A673 (cell line): ENCODE measurements around the gene IQCE. TPM values are rescaled to one million over a fixed set of nuclear protein-coding genes. Genes with fewer than 3 reads are reported as not detected.

Source experiments
- Bru-seq: library from RNA; stranded (reverse); fragments of 400-500 nt; gene quantifications from one replicate; lab custom pipeline; 2021; lab: Mats Ljungman, UMichigan
- BruChase-seq, 2 experiments: library from RNA; stranded (reverse); fragments of 400-500 nt; gene quantifications; one replicate each; lab custom pipeline; 2021; lab: Mats Ljungman, UMichigan
- BruUV-seq: library from RNA; stranded (reverse); fragments of 400-500 nt; replicated peaks from 2 replicates; lab custom pipeline; 2021; lab: Mats Ljungman, UMichigan
- CTCF ChIA-PET: fragments of 300-600 bp; sonication (Branson Sonifier 250); formaldehyde crosslinking; loops from one replicate; lab custom pipeline; 2022; ENCODE audit warnings: antibody characterized with exemption; lab: Charles Lee
- POLR2A ChIA-PET: fragments of 300-600 bp; sonication (Branson Sonifier 250); formaldehyde crosslinking; loops from one replicate; lab custom pipeline; 2022; ENCODE audit warnings: antibody characterized with exemption; ENCODE audit not compliant: low non-redundant PET; lab: Charles Lee
- DNase-seq: peaks from one replicate; pipeline ENCODE4 v3.0.0-alpha.2; 2015; ENCODE audit warnings: low spot score
- H3K27ac ChIP-seq: fragments of 200-600 bp; sonication (generic); 2 replicates; pipeline ENCODE4 v1.5.1; 2016; ENCODE audit warnings: mixed run types, low read depth, mild to moderate bottlenecking, mixed read lengths, antibody characterized with exemption, low read length; ENCODE audit not compliant: poor library complexity, severe bottlenecking
- H3K27me3 ChIP-seq: fragments of 200-600 bp; sonication (generic); replicated peaks from 2 replicates; pipeline ENCODE4 v1.6.1; 2017; ENCODE audit warnings: mixed run types, low read depth, mild to moderate bottlenecking, mixed read lengths, antibody characterized with exemption, low read length; ENCODE audit not compliant: insufficient read depth, poor library complexity
- H3K36me3 ChIP-seq: fragments of 200-600 bp; sonication (generic); 2 replicates; pipeline ENCODE4 v1.6.1; 2016; ENCODE audit warnings: mixed run types, mild to moderate bottlenecking, mixed read lengths, antibody characterized with exemption, low read length; ENCODE audit not compliant: insufficient read depth, poor library complexity, severe bottlenecking
- H3K4me1 ChIP-seq: fragments of 200-600 bp; sonication (generic); 2 replicates; pipeline ENCODE4 v1.6.1; 2017; ENCODE audit warnings: mixed run types, mild to moderate bottlenecking, mixed read lengths, antibody characterized with exemption, low read length; ENCODE audit not compliant: insufficient read depth, poor library complexity, severe bottlenecking
- H3K4me3 ChIP-seq: fragments of 200-600 bp; sonication (generic); 2 replicates; pipeline ENCODE4 v1.5.1; 2016; ENCODE audit warnings: low read depth, mixed run types, mild to moderate bottlenecking, mixed read lengths, low read length; ENCODE audit not compliant: poor library complexity, severe bottlenecking
- H3K9me3 ChIP-seq: fragments of 200-600 bp; sonication (generic); 2 replicates; pipeline ENCODE4 v1.6.1; 2016; ENCODE audit warnings: mixed run types, low read depth, mild to moderate bottlenecking, mixed read lengths, antibody characterized with exemption, low read length; ENCODE audit not compliant: poor library complexity, severe bottlenecking
- EZH2 ChIP-seq: fragments of 200-600 bp; sonication (generic); IDR thresholded peaks from 2 replicates; pipeline ENCODE4 v1.6.1; 2017; ENCODE audit warnings: borderline replicate concordance, low read depth, mild to moderate bottlenecking, mixed read lengths, antibody characterized with exemption, low read length; ENCODE audit not compliant: poor library complexity, severe bottlenecking
- intact Hi-C: fragments of 100-400 bp; cut with micrococcal nuclease; formaldehyde crosslinking; loops from one replicate; pipeline ENCODE4 v1.10.0; 2022; ENCODE audit not compliant: unreplicated experiment
- long read RNA-seq: library from polyadenylated mRNA; stranded (forward); transcript quantifications from one replicate; pipeline ENCODE4 v2.0.0, GENCODE V29; 2022
- total RNA-seq: library from RNA; stranded (reverse); gene quantifications from 2 replicates; pipeline ENCODE4 v1.2.3, GENCODE V29; 2021
- TF ChIP-seq, protein P1 (sequence below): fragments of 300-800, 200-600 bp; sonication (generic); conservative IDR thresholded peaks from 2 replicates; pipeline ENCODE4 v1.5.1; 2017; ENCODE audit warnings: low read depth, mild to moderate bottlenecking, antibody characterized with exemption, low read length, moderate library complexity, mixed read lengths

The IQCE gene, protein sequence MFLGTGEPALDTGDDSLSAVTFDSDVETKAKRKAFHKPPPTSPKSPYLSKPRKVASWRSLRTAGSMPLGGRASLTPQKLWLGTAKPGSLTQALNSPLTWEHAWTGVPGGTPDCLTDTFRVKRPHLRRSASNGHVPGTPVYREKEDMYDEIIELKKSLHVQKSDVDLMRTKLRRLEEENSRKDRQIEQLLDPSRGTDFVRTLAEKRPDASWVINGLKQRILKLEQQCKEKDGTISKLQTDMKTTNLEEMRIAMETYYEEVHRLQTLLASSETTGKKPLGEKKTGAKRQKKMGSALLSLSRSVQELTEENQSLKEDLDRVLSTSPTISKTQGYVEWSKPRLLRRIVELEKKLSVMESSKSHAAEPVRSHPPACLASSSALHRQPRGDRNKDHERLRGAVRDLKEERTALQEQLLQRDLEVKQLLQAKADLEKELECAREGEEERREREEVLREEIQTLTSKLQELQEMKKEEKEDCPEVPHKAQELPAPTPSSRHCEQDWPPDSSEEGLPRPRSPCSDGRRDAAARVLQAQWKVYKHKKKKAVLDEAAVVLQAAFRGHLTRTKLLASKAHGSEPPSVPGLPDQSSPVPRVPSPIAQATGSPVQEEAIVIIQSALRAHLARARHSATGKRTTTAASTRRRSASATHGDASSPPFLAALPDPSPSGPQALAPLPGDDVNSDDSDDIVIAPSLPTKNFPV
- total RNA-seq (35.4 and 42.8 TPM in 2 replicates), Bru-seq, nascent RNA (percentile 60 among the genes with signal in this experiment), BruChase-seq, experiment 1, labeled RNA remaining after a 2-hour chase (percentile 74 among the genes with signal in this experiment), BruChase-seq, experiment 2, labeled RNA remaining after a 6-hour chase (percentile 79 among the genes with signal in this experiment)
- long read RNA-seq, full-length matches to known transcripts: 19 of 44 reads
- long read RNA-seq, partial matches to known transcripts: 2 of 44 reads
- long read RNA-seq, other reads (novel, unspliced or antisense): 23 of 44 reads

DNA sequence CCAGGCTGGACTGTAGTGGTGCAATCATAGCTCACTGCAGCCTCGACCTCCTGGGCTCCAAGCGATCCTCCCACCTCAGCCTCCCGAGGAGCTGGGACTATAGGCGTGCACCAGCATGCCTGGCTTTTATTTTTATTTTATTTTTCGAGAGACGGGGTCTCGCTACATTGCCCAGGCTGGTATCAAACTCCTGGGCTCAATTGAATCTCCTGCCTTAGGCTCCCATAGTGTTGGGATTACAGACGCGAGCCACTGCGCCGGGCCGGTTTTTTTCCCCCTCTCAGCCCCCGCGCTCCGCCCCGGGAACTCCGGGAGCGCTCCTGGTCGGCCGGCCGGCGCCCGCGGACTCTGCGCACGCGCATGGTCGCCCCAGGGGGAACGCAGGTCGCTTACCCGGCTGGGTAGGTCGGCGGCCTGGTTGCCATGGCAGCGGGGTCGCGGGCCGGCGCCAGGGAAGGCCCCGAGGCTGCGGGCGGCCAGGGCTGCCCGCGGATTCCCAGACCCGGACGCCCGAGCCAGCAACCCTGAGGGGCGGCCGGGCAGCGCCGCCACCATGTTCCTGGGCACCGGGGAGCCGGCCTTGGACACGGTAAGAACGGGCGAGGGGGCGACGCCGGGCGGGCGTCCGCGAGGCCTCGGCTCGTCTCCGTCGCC lies at the start of gene IQCE:
TSS of gene IQCE (plus strand) at position 351 of the 654 bp plus-strand sequence. CDS start at position 554, 203 bp downstream.
- no peak for TF ChIP-seq EZH2
- TF ChIP-seq, protein P1, sequence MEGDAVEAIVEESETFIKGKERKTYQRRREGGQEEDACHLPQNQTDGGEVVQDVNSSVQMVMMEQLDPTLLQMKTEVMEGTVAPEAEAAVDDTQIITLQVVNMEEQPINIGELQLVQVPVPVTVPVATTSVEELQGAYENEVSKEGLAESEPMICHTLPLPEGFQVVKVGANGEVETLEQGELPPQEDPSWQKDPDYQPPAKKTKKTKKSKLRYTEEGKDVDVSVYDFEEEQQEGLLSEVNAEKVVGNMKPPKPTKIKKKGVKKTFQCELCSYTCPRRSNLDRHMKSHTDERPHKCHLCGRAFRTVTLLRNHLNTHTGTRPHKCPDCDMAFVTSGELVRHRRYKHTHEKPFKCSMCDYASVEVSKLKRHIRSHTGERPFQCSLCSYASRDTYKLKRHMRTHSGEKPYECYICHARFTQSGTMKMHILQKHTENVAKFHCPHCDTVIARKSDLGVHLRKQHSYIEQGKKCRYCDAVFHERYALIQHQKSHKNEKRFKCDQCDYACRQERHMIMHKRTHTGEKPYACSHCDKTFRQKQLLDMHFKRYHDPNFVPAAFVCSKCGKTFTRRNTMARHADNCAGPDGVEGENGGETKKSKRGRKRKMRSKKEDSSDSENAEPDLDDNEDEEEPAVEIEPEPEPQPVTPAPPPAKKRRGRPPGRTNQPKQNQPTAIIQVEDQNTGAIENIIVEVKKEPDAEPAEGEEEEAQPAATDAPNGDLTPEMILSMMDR: no peak
- ChIA-PET POLR2A (no interaction called here), CTCF (no interaction called here)
- Histone ChIP-seq H3K36me3 (no peaks in the 10 kb centered on the region), H3K4me3 (peak within 1 kb of the TSS; percentile 98), H3K9me3 (no peaks in the 10 kb centered on the region), H3K27me3 (no peaks in the 10 kb centered on the region), H3K4me1 (peaks cover 10% of the 10 kb centered on the region), H3K27ac (peak within 1 kb of the TSS; percentile 78)
- intact Hi-C loops: loop anchor here (5.0 kb wide), 2 partner anchors 41 to 74 kb away; partner anchors contain the start of genes LFNG and TTYH3
- BruUV-seq: no TSS peak
- peak; percentile 92 for DNase-seq

DNA sequence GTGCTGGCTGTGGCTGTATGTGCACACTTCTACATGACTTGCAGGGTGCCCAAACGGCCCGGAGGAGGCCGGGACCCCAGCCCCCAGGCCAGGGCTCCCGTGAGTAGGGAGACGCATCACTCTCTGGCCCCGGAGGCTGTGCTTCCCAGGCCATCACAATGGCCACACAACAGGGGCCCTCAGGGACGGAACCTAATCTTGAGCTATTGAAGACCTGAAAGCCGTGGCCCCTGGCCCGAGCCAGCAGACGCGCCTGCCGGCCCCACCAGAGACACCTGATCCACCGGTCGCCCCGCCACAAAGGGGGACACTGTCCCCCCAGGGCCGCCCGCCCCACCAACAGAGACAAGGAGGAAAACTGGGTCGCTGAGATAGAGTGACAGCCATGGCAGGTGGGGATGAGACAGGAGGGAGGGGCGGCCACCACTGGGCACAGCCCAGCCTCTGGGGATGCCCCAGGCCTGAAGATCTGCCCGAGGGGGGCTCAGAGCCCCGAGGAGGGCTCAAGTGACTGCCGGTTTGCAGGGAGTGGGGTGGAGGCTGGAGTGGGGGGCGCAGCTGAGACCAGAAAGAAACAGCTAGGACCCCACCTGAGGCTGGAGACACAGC lies 49.4 kb upstream of the IQCE start:
- ChIA-PET POLR2A (no interaction called here), CTCF (no interaction called here)
- DNase-seq: no peak
- no peaks in the 10 kb centered on the region for H3K27me3 ChIP-seq
- BruUV-seq: no TSS peak
- H3K4me3 ChIP-seq: no peak overlapping the region
- no peaks in the 10 kb centered on the region for H3K9me3 ChIP-seq
- intact Hi-C loops: no loop called here
- TF ChIP-seq, protein P1: no peak
- no peak for TF ChIP-seq EZH2
- H3K36me3 ChIP-seq: no peaks in the 10 kb centered on the region
- no peaks in the 10 kb centered on the region for H3K4me1 ChIP-seq
- H3K27ac ChIP-seq: no peak overlapping the region
